NCI-H1436 treated with DMSO at 0.1 percent for 48 hours (cell line): Measurements from ENCODE around the gene LRRC45.

Experiments
- DNase-seq: peaks from one replicate; lab custom pipeline; 2025; lab: John Stamatoyannopoulos, UW

The LRRC45 gene

GRCh38 chr17:82051776-82052637 lies 28.9 kb downstream of the LRRC45 start, which contains the start of the genes GPS1 and RFNG:
Gene GPS1, plus strand, starts transcription at chr17:82051898. Its CDS starts 34 bp downstream, at chr17:82051932.
Gene RFNG, minus strand, starts transcription at chr17:82051811. Its CDS starts 45 bp downstream, at chr17:82051766.
- no peak for DNase-seq

- DNase-seq: no peak
Observed at GRCh38 chr17:82052638-82053059, 29.5 kb downstream of the LRRC45 start.

DNA sequence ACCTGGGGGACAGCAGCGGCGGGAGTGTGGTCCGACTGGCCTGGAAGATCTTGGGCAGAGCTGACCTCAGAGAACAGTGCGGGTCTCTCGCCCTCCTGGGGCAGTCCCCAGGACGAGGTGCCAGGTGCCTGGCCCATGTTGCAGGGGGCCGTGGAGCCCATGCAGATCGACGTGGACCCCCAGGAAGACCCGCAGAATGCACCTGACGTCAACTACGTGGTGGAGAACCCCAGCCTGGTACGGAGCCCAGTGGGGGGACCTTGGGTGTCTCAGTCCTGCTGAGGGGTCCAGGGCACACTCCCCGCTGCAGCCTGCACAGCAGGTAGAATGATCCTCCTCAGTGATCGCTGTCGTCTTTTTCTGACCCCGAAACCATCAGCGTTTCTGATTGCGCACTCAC lies 30.0 kb downstream of the LRRC45 start:
- no peak for DNase-seq

DNA sequence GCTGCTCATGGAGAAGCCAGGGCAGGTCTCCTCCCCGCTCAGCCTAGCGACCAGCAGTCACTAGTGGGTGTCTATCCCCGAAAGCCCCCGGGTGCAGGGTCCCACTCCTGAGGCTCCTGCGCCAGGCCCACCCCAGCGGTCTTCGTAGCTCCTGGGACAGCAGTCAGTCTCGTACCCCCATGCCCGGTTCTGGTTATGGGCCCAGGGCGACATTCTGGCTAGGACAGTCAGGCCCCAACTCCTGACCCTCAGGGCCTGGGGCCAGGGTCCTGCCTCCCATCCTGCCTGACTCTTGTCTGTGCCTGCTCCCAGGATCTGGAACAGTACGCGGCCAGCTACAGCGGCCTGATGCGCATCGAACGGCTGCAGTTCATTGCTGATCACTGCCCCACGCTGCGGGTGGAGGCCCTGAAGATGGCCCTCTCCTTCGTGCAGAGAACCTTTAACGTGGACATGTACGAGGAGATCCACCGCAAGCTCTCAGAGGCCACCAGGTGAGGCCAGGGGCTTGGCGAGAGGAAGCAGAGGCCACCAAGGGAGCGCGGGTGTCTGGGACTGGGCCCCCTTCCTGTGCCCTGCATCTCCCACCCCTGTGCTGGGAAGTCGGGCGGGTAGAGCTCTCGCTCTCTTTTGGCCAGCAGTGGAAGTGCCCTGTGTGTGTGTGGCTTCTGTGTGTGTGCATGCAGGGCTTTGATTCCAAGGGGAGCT lies 30.6 kb downstream of the LRRC45 start:
- no peak for DNase-seq

GRCh38 chr17:82054351-82055022 lies 31.4 kb downstream of the LRRC45 start:
- no peak for DNase-seq

GRCh38 chr17:82055023-82055964 lies 32.2 kb downstream of the LRRC45 start:
- DNase-seq: no peak

DNA sequence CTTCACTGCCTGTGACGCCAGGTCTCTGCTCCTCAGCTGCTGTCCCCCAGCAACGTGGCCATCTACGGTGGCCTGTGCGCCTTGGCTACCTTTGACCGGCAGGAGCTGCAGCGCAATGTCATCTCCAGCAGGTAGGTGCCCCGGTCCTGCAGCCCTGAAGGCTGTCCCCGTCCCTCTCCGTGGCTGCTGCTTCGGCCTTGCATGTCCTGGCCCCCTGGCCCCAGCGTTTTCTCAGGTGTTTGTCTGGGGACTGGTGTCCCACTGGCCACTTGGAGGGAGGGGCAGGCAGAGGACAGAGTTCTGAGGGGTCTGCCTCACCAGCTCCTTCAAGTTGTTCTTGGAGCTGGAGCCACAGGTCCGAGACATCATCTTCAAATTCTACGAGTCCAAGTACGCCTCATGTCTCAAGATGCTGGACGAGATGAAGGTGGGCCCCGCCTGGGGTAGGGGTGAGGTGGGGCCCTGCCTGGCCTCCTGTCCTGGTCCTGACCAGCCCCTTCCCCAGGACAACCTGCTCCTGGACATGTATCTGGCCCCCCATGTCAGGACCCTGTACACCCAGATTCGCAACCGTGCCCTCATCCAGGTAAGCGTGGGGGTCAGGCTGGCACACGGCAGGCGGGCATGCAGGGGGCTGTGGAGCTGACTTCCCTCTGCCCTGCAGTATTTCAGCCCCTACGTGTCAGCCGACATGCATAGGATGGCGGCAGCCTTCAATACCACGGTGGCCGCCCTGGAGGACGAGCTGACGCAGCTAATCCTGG lies 33.0 kb downstream of the LRRC45 start:
- no peak for DNase-seq

- DNase-seq: no peak
Observed at GRCh38 chr17:82056729-82057621, 33.9 kb downstream of the LRRC45 start.

DNA sequence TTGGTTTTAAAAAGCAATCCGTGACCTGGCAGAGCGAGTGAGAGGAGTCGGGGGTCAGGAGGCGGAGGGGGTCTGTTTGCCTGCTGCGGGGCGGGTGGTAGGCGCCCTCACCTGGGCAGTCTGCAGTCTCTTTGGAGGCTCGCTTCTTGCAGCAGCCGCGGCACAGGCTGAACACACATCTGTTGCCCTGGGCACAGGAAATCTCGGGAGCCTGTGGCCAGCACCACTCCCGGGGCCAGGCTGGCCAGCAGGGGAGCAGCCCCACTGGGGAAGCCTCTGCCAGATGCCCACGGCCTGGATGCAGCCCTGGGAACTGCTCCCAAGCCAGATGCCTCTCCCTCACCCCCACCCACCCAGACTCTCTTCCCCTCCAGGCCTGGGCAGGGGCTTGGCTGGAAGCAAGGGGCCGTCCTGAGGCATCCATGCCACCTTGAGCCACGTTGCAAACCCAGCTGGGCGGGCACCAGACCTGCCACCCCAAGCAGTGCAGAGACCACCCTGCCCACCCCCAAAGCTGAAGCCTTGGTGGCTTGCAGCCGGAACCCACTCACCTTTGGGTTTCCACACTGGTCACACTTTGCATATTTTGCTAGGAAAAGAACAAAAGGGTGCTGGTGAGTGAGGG lies 35.2 kb downstream of the LRRC45 start:
- no peak for DNase-seq

DNA sequence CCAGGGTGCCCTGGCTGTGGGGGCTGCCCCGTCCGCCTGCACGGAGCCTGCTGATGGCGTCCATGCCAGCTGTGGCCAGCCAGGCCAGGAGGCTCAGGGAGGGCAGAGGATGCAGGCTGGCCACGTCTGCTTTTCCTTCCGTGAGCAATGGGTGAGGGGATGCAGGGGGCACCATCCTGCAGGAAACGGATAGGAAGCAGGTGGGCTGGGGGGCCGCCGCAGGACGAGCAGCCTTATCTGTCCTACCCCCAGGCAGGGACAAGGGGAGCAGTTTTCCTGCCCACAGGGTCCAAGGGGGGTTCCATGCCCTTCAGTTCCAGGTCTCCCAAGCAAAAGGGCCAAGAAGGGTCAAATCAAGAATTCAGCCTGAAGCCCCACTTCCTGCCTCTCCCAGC lies 35.7 kb downstream of the LRRC45 start:
- DNase-seq: no peak

DNA sequence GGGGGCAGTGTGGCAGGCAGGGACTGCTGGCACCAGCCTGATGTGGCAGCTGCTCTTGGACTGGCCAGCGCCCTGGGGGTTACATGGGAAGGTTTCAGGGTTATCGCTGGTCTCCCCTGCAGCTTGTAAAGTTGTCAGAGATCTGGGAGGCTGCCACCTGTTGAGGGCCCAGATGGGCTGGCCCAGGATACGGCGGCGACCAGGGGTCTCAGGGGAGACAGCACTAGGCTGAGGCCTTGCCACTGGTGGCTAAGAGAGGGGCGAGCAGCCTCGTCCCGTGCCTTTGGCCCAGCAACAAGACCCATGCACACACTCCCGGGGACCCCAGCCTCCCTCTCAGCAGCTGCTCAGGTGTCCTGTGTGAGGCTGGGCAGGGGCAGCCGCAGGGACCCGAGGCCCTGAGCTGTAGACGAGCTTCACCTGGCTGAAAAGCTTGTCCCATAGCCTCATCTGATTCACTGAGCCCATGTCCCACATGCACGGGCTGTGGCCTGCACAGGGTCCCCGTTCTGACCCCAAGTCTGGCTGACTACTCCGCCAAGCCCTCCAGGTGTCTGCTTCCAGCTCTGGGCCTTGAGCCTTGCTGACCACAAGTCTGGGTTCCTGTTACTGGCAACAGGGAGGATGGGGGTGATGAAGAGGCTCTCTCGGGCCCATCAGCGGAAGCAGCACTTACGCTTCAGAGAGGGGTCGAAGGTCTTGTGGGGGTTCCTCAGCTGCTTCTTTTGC lies 36.3 kb downstream of the LRRC45 start:
- no peak for DNase-seq

GRCh38 chr17:82060001-82060380 lies 36.9 kb downstream of the LRRC45 start:
- no peak for DNase-seq

- DNase-seq: no peak
Observed at GRCh38 chr17:82060614-82061013, 37.5 kb downstream of the LRRC45 start.

DNA sequence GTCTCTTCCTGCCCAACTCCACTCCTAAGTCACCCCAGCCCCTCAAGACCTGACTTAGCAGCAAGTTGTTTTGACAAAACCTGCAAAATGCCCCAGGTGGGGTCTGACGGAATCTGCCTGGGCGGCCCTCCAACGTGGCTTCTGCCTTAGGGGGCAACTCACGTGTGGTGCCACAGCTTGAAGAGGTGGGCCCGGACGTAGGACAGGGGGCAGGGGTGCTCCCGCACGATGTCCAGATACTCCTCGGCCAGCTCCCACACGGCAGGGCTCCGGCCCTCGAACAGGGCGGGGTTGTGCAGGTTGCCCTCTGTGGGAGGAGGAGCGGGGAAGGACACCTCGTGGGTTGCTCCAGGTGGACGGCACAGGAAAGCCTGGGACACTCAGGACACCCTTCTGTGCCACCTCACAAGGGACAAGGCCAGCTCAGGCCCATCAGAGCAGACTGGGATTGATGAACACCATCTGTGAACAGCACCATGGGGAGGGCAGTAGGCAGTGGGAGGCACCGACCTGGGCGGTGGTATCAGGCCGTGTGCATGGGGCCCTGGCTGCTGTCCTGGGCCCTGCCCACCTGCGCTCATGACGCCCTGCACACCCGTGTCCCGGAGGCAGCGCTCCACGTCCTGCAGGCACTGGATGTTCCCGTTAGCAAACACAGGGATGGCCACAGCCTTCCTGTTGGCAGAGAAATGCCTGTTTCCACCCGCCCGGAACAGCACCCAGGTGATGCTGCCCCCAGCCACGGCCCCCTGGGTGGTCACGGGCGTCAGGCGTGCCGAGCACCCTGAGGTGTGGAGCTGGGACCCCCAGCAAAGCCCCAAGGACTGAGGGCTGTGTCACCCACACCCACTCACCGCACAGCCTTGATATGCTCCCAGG lies 38.2 kb downstream of the LRRC45 start:
- DNase-seq: no peak

GRCh38 chr17:82062076-82062983 lies 39.2 kb downstream of the LRRC45 start:
- no peak for DNase-seq

- DNase-seq: no peak
Observed at GRCh38 chr17:82062984-82063368, 39.9 kb downstream of the LRRC45 start.
